HUES64 (cell line): Measurements from ENCODE around the gene PPP1CA.

ENCODE experiments used
- H3K27ac ChIP-seq: 2 replicates; pipeline ENCODE4 v1.7.0; 2013; ENCODE audit warnings: low read depth, low read length, inconsistent platforms
- H3K27me3 ChIP-seq: 2 replicates; pipeline ENCODE4 v1.6.1; 2013; ENCODE audit warnings: mild to moderate bottlenecking, low read length; ENCODE audit not compliant: insufficient read depth
- H3K36me3 ChIP-seq: 2 replicates; pipeline ENCODE4 v1.6.1; 2013; ENCODE audit warnings: mild to moderate bottlenecking, low read length; ENCODE audit not compliant: insufficient read depth
- H3K4me1 ChIP-seq: 2 replicates; pipeline ENCODE4 v1.6.1; 2013; ENCODE audit warnings: mild to moderate bottlenecking, low read length, moderate library complexity; ENCODE audit not compliant: insufficient read depth
- H3K4me3 ChIP-seq: 2 replicates; pipeline ENCODE4 v1.5.1; 2013; ENCODE audit warnings: mild to moderate bottlenecking, low read length, moderate library complexity
- H3K9ac ChIP-seq: 2 replicates; pipeline ENCODE4 v1.6.1; 2013; ENCODE audit warnings: mild to moderate bottlenecking, low read depth, low read length
- H3K9me3 ChIP-seq: 2 replicates; pipeline ENCODE4 v1.6.1; 2013; ENCODE audit warnings: low read depth, low read length; ENCODE audit not compliant: insufficient read depth
- WGBS: fragments of 150-250, 120-280 bp; methylation state at CpG from one replicate; pipeline ENCODE4 v1.1.7; 2013; ENCODE audit warnings: missing lambda C conversion rate; 5-methylcytosine and 5-hydroxymethylcytosine counted together

Gene PPP1CA

GRCh38 chr11:67370351-67371076 is 31.1 kb downstream of the PPP1CA start:
- WGBS = 55% methylated on average over 14 of the region's 14 CpGs
- H3K9me3 ChIP-seq = no peaks in the 10 kb centered on the region
- no peak overlapping the region for H3K4me3 ChIP-seq
- no peaks in the 10 kb centered on the region for H3K36me3 ChIP-seq
- peaks cover 29% of the 10 kb centered on the region for H3K4me1 ChIP-seq
- H3K27ac ChIP-seq = no peak overlapping the region
- no peak overlapping the region for H3K9ac ChIP-seq
- H3K27me3 ChIP-seq = peaks cover 34% of the 10 kb centered on the region

GRCh38 chr11:67369801-67370284 is 31.8 kb downstream of the PPP1CA start:
- peaks cover 33% of the 10 kb centered on the region for H3K27me3 ChIP-seq
- WGBS = 61% methylated on average over 12 of the region's 12 CpGs

GRCh38 chr11:67369275-67369674 is 32.4 kb downstream of the PPP1CA start:
- H3K4me3 ChIP-seq = no peak overlapping the region
- H3K36me3 ChIP-seq = no peaks in the 10 kb centered on the region
- H3K27me3 ChIP-seq = peaks cover 28% of the 10 kb centered on the region
- H3K9me3 ChIP-seq = no peaks in the 10 kb centered on the region
- 92% methylated on average over 8 of the region's 8 CpGs for WGBS
- H3K4me1 ChIP-seq = peaks cover 25% of the 10 kb centered on the region
- no peak overlapping the region for H3K27ac ChIP-seq
- H3K9ac ChIP-seq = no peak overlapping the region

More at GRCh38 chr11:67369801-67370284, 31.8 kb downstream of the PPP1CA start:
- Histone ChIP-seq H3K9ac (no peak overlapping the region), H3K27ac (no peak overlapping the region), H3K4me1 (peaks cover 29% of the 10 kb centered on the region), H3K36me3 (no peaks in the 10 kb centered on the region), H3K4me3 (no peak overlapping the region), H3K9me3 (no peaks in the 10 kb centered on the region)

- no peak overlapping the region for H3K4me3 ChIP-seq
- no peak overlapping the region for H3K27ac ChIP-seq
- WGBS = 93% methylated on average over 3 of the region's 3 CpGs
Observed at GRCh38 chr11:67368621-67369020, 33.0 kb downstream of the PPP1CA start.

GRCh38 chr11:67367761-67368227 is 33.9 kb downstream of the PPP1CA start:
- Histone ChIP-seq H3K27me3 (peaks cover 27% of the 10 kb centered on the region), H3K27ac (no peak overlapping the region), H3K4me3 (no peak overlapping the region), H3K9me3 (no peaks in the 10 kb centered on the region), H3K4me1 (peaks cover 25% of the 10 kb centered on the region), H3K36me3 (no peaks in the 10 kb centered on the region), H3K9ac (no peak overlapping the region)
- 84% methylated on average over 7 of the region's 7 CpGs for WGBS

More at GRCh38 chr11:67368621-67369020, 33.0 kb downstream of the PPP1CA start:
- Histone ChIP-seq H3K36me3 (no peaks in the 10 kb centered on the region), H3K4me1 (peaks cover 25% of the 10 kb centered on the region), H3K27me3 (peaks cover 27% of the 10 kb centered on the region), H3K9ac (no peak overlapping the region), H3K9me3 (no peaks in the 10 kb centered on the region)

GRCh38 chr11:67366961-67367760 is 34.5 kb downstream of the PPP1CA start:
- no peak overlapping the region for H3K27ac ChIP-seq
- no peaks in the 10 kb centered on the region for H3K36me3 ChIP-seq
- WGBS = 88% methylated on average over 25 of the region's 25 CpGs
- peaks cover 25% of the 10 kb centered on the region for H3K27me3 ChIP-seq
- H3K4me3 ChIP-seq = no peak overlapping the region
- no peaks in the 10 kb centered on the region for H3K9me3 ChIP-seq
- peaks cover 24% of the 10 kb centered on the region for H3K4me1 ChIP-seq
- no peak overlapping the region for H3K9ac ChIP-seq

- no peak overlapping the region for H3K9ac ChIP-seq
Observed at GRCh38 chr11:67366546-67366945, 35.1 kb downstream of the PPP1CA start.

GRCh38 chr11:67365736-67366444 is 35.8 kb downstream of the PPP1CA start:
- Histone ChIP-seq H3K27me3 (peaks cover 13% of the 10 kb centered on the region; the same call in 1 of the 2 replicates), H3K9ac (no peak overlapping the region), H3K9me3 (no peaks in the 10 kb centered on the region), H3K4me3 (no peak overlapping the region), H3K4me1 (peaks cover 12% of the 10 kb centered on the region), H3K36me3 (no peaks in the 10 kb centered on the region), H3K27ac (no peak overlapping the region)
- WGBS = 71% methylated on average over 14 of the region's 14 CpGs

More at GRCh38 chr11:67366546-67366945, 35.1 kb downstream of the PPP1CA start:
- WGBS = 80% methylated on average over 7 of the region's 8 CpGs
- Histone ChIP-seq H3K9me3 (no peaks in the 10 kb centered on the region), H3K4me3 (no peak overlapping the region), H3K36me3 (no peaks in the 10 kb centered on the region), H3K4me1 (peaks cover 18% of the 10 kb centered on the region), H3K27me3 (peaks cover 19% of the 10 kb centered on the region; the same call in 1 of the 2 replicates), H3K27ac (no peak overlapping the region)

GRCh38 chr11:67364783-67365722 is 36.6 kb downstream of the PPP1CA start:
- no peaks in the 10 kb centered on the region for H3K9me3 ChIP-seq
- H3K4me1 ChIP-seq = peaks cover 6% of the 10 kb centered on the region
- no peaks in the 10 kb centered on the region for H3K36me3 ChIP-seq
- no peak overlapping the region for H3K4me3 ChIP-seq
- 91% methylated on average over 24 of the region's 24 CpGs for WGBS
- no peak overlapping the region for H3K27ac ChIP-seq
- peaks cover 9% of the 10 kb centered on the region; the same call in 1 of the 2 replicates for H3K27me3 ChIP-seq
- no peak overlapping the region for H3K9ac ChIP-seq

GRCh38 chr11:67364169-67364568 is 37.5 kb downstream of the PPP1CA start:
- Histone ChIP-seq H3K27me3 (peaks cover under 1% of the 10 kb centered on the region; the same call in 1 of the 2 replicates), H3K4me1 (no peaks in the 10 kb centered on the region; the same call in none of the 2 replicates), H3K9me3 (no peaks in the 10 kb centered on the region), H3K4me3 (no peak overlapping the region), H3K9ac (no peak overlapping the region), H3K27ac (no peak overlapping the region), H3K36me3 (no peaks in the 10 kb centered on the region)
- WGBS = 89% methylated on average over 3 of the region's 3 CpGs
